Activated naive CD4-positive, alpha-beta T cell treated with Interleukin-2 at 50 U/mL for 16 hours (primary cell): Measurements from ENCODE around the gene PIN1.
A peak's percentile ranks its signal among the peaks of the same experiment; 100 is the strongest.
"Not testable (repeated sequence)": the region's sequence is repeated elsewhere in the genome, so short reads cannot be mapped to it uniquely, and the experiment has no call there.

Experiments used
- DNase-seq: peaks from one replicate; pipeline ENCODE4 v3.0.0-alpha.2; 2020

The PIN1 gene

DNA sequence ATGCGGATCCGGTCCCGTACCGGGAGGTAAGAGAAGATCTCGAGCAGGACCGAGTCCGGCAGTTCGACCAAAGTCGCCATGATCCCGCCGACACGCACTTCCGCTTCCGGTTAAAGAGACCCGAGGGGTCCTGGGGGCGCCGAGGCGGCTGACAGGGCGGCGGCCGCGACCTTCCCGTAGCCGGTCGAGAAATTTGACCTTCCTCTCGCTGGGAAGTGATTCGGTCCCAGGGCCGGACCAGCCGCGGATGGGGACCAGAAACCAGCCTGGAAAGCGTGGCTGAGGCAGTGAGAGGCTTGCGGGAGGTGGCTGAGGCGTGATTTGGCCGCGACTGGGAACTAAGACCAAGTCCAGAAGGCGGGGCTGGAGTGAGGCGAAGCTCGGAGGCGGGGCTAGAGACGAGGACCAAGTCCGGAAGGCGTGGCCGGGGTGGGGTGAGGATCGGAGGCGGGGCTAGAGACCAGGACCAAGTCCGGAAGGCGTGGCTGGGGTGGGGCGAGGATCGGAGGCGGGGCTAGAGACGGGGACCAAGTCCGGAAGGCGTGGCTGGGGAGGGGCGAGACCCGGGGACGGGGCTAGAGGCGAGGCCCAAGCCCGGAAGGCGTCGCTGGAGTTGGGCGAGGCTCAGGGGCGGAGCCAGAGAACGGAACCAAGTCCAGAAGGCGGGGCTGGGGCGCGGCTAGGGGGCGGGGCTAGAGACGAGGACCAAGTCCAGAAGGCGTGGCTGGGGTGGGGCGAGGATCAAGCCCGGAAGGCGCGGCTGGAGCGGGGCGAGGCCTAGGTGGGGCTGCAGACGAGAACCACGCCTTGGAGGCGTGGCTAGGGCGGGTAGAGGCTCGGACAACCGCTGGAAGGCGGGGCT lies 16.2 kb upstream of the PIN1 start, which contains the start of gene FBXL12:
TSS of gene FBXL12 (minus strand) at position 346 of the 862 bp plus-strand sequence. CDS start at position 80, 266 bp downstream.
- DNase-seq, result peak; percentile 100

DNA sequence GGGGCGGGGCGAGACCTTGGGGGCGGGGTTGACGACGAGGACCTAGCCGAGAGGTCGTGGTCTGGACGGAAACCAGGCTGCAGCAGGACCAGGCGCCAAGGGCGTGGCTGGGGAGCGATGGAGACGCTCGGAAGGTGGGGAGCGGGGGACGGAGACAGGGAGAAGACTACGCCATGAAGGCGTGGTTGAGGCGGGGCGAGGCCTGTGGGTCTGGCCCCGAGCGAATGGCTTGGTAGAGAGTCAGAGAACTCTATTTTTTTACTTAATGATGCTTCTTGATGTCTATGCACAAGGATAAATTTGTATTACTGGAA lies 15.6 kb upstream of the PIN1 start:
- no peak for DNase-seq

DNA sequence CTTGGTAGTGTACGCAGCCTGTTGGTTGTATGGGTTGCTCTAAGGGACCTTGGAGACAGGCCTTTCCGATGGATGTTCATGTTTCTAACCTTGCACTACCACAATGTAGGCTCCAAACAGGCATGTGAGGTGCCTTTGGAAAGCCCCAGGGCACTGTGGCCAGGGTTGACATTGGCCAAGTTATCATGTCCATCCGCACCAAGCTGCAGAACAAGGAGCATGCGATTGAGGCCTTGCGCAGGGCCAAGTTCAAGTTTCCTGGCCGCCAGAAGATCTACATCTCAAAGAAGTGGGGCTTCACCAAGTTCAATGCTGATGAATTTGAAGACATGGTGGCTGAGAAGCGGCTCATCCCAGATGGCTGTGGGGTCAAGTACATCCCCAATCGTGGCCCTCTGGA lies 15.1 kb upstream of the PIN1 start:
- DNase-seq, result not testable (repeated sequence)

DNA sequence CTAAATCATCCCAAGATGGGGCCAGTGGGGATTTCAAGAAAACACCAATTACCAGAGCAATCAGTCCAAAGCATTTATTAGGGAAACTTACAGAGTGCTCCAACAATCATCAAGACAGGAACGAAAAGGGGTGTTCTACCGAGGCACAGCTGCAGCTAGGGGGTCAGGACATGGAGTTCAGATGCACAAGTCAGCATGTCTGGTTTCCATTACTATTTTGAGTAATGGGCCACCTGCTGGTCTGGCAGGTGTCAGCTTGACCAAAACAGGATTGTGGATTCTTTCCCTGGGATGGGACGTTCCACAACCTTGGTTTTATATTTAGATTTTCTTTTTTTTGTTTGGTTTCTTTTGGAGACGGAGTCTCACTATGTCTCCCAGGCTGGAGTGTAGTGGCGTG lies 11.3 kb upstream of the PIN1 start:
- no peak for DNase-seq

DNA sequence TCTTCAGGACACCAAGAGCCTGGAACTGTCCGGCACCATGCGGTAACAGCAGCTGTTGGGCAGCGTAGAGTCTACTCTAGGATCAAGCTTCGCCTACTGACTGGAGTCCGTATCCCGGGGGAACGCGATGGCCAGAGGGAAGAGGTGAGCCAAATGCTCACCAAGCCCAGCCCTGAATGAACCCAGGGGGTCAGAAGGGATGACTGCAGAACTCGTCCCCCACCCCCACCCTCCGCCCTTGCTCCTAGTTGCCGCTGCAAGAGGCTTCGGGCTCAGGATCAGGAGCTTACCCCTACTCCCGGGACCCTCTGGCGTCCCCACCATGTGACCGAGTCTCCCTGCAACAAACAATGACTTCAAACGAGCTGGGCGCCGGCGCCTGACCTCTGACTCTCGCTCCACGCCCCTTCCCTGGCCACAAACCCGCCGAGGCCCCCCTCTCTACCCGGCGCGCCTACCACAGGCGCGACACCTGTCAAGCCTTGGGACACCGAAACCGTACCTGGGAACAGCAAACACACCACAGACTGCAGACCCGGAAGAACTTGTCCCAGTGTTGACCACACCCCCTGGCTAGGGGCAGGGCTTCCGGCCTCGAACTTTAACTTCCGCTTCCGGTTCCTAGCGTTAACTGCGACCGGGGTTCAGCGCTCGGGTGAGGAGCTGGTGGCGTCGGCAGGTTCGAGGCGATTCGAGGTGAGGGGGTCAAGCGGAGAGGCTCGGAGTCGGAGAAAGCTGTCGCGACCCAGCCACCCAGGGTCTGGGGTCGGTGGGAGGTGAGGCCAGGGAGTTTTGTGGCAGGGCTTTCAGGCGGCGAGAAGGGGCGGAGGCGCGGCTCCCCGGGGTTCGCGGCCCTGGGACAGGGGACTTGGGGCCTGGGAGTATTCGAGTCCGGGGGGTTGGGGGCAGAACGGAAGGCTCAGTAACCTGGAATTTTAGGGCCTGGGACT lies 7.6 kb upstream of the PIN1 start, which contains the start of gene UBL5:
TSS of gene UBL5 (plus strand) at position 630 of the 950 bp plus-strand sequence. CDS start 420 bp downstream, outside the sequence.
- peak; percentile 91 for DNase-seq

DNA sequence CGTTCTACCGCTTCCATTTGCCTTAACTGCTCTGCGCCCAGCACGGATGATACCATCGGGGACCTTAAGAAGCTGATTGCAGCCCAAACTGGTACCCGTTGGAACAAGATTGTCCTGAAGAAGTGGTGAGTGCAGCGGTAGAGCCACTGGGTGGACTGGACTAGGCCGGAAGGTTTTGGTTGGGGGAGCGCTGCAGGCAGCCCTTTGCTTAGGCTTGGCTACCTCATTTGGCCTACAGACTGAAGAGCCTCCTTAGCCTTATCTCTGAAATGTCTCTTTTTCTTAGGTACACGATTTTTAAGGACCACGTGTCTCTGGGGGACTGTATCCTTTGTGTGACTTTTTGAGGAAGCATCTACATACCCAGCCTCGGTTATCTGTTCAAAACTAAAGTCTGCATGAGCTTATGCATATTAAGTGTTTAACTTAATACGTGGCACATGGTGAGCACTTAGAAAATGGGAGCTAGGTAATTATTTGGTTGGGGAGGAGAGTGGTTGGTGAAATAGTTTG lies 6.5 kb upstream of the PIN1 start:
- no peak for DNase-seq

DNA sequence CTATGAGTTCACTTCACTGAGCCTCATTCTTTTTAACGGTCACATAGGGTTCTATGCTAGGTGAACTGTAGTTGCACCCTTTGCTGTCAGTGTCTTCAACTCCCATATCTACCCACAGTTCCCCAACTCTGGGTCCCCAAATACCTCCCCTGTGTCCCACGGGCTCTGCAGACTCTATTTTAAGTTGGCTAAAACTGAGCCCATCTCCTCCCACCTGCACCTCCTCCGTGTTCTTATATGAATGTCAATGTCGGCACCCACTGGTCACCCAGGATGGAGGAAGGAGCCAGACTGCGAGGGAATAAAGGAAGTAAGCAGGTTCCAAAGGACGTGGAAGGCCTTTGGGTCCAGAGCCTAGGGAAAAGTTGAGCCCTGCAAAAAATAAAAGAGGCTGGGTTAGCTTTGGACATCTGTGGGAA lies 802 bp upstream of the PIN1 start:
- no peak for DNase-seq

DNA sequence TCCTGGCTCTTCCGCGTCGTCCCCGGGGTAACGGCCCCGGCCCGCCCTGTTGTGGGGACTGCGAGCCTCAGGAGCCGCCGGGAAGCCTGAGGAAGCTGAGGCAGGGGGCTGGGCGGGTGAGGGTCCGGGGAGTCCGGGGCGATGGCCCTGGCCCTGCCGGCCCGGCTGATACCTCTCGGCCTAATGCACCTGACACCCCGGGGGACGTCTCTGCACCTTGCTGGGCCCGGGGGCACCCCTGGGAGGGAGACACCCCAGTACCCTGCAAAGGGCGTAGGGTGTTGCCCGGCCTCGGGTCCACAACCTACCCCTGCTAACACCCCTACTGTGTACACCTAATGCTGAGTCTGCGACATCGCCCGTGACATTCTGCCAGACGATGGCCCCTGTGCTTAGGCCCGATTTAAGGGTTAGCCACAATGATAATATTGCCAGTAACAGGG lies 410 bp downstream of the PIN1 start:
- no peak for DNase-seq

DNA sequence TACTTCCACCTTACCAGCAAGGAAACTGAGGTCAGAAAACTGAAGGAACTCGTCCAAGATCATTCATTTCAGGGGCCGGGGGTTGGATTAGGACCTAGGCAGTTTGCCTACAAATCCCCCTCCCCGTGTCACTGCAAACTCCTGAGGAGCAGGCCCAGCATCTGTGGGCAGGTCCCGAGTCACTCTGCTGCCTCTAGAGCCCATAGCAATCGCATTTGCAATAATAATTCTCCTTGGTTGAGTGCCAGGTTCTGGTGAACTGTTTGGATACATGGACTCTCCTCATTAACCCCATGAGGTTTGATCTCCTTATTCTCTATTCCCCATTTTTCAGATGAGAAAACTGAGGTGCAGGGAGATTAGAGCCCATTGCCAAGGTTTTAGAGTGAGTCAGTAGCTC lies 903 bp downstream of the PIN1 start:
- DNase-seq, result no peak

DNA sequence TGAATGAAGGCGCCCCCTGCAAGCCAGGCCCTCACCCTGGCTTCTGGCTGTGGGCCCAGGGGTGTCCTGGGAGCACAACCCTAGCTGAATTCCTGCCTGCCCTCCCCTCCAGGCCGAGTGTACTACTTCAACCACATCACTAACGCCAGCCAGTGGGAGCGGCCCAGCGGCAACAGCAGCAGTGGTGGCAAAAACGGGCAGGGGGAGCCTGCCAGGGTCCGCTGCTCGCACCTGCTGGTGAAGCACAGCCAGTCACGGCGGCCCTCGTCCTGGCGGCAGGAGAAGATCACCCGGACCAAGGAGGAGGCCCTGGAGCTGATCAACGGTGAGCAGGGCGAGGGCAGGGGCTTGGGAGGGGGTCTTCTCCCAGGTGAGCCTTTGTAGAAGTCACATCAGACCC lies 3.2 kb downstream of the PIN1 start:
- DNase-seq, result no peak

DNA sequence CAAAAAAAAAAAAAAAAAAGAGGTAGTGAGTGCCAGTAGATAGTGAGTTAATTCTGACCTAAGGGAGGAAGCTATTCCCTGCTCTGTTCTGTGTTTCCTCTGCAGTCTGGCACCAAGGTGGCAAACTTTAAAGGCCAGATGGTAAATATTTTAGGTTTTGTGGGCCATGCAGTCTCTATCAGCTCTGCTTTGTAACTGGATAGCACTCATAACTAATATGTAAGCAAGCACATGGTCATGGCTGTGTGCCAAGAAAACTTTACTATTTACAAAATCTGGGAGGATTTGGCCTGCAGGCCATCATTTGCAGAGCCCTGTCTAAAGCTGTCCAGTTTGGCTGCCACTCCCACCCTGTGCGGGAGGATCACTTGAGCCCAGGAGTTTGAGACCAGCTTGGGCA lies 4.3 kb downstream of the PIN1 start:
- no peak for DNase-seq

DNA sequence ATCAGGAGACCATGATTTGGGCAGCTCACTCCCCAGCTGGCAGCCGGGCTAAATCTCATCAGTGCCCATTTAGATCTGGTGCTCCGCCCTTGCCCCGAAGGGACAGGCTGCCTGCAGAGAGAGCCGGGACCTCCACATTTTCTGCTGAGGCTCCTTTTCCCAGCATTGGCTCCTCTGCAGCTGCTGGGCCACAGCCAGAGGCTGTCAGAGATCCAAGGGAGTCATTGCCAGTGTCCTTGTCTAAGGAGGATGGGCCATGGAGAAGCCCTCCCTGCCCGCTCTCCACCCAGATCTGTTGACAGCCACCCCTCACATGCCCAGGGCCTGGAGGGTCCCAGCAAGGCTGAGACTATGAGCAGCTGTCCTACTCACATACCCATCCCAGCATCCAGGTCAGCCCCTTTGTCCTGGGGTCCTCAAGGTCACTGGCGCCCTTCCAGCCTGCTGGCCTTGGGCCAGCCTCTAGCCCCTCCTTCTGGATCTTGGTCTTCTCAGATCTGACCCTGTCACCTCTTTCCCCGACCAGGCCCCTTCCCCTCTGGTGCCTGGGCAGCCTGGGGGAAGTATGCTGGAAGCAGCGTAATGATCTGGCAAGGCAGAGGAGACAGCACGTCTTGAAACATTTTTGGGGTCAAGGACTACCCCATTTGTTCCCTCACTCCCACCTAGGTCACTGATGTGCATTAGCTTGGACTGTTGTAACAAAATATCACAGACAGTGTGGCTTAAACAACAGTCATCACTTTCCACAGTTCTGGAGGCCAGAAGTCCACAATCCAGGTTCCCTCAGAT lies 7.9 kb downstream of the PIN1 start:
- no peak for DNase-seq

DNA sequence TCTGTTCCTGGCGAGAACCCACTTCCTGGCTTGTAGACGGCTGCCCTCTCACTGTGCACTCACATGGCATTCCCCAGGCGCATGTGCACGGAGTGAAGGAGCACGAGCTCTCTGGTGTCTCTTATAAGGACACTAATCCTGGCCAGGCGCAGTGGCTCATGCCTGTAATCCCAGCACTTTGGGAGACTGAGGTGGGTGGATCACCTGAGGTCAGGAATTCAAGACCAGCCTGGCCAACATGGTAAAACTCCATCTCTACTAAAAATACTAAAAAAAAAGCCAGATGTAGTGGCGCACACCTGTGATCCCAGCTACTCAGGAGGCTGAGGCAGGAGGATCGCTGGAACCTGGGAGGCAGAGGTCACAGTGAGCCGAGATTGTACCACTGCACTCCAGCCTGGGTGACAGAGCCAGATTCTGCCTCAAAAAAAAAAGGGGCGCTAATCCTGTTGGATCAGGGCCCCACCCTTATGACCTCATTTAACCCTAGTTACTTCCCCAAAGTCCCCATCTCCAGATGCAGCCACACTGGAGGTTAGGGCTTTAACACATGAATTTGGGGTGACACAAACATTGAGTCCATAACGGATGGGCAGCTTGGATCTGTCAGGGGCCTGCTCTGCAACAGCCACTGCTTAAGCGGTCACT lies 8.6 kb downstream of the PIN1 start:
- DNase-seq, result not testable (repeated sequence)

DNA sequence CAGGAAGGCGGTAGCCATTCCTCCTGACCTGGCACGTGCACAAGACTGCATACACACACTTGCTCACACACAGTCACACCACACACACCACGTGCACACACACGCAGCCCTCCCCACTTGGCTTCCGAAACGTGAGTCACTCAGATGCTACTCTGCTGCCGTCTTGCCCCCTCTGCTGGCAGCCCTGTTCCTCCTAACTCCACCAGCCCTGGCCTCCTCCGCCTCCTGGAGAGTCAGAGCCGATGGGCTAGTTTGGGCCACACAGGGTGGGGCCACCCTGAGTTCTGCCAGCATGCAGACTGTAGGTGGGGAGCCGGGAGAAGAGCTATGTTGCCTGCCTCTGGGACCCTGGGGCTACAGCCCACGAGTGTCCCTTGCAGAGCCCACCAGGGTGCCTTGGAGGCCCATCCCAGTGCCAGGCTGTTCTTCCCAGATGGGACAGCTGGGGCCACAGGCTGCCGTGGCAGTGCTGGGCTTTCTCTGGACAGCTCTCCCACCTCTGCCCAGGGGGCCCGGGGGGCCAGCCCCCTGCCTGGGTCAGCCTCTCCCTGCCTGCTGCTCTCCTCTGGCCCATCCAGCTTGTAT lies 12.1 kb downstream of the PIN1 start:
- DNase-seq, result peak; percentile 53

DNA sequence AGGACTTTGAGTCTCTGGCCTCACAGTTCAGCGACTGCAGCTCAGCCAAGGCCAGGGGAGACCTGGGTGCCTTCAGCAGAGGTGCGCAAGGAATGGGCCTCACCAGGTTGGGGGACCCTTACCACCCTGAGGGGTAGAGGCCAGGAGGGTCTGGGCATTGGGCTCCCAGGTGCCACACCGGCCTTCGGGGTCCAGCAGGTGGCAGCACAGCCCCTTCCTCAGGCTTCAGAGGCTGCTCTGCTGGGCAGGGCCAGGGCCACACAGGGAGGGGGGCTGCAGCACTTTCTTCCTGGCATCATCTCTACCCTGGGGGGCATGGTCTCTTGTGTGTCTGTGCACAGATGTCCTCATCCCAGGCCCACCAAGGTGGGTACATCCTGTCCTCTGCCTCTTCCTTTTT lies 12.9 kb downstream of the PIN1 start:
- DNase-seq, result peak; percentile 20

DNA sequence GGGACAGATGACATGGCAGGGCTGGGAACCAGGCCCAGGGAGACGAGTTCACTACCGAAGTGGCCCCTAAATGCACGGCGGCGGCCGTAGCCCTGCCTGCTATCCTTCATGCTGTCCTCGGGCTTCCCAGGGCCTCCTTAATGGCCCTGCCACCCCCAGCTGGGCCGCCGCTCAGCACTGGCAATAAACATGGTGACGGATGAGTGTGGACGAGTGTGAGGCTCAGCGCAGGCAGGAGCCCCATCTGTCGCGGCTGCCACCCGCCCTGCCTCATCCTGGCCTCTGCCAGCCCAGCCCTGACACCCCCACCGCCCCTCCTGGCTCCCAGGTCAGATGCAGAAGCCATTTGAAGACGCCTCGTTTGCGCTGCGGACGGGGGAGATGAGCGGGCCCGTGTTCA lies 13.6 kb downstream of the PIN1 start:
- no peak for DNase-seq

DNA sequence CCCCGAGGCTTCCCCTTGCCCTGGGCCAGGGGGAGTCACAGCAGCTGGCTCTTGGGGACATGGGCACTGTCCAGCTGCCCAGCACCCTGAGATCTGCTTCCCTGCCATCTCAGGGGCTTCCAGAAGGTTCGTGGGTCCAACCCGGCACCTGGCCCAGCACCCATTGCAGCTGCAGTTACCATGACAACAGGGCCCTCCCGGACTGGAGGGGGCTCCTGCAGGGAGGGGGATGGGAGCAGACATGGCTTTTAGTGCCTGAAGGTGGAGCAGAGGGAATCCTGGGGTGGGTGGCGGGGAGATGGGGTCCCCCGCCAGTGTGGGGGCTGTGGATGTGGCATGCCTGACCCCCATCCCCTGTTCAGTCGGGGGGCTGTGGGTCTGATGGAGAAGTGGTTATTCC lies 14.7 kb downstream of the PIN1 start:
- DNase-seq, result no peak

DNA sequence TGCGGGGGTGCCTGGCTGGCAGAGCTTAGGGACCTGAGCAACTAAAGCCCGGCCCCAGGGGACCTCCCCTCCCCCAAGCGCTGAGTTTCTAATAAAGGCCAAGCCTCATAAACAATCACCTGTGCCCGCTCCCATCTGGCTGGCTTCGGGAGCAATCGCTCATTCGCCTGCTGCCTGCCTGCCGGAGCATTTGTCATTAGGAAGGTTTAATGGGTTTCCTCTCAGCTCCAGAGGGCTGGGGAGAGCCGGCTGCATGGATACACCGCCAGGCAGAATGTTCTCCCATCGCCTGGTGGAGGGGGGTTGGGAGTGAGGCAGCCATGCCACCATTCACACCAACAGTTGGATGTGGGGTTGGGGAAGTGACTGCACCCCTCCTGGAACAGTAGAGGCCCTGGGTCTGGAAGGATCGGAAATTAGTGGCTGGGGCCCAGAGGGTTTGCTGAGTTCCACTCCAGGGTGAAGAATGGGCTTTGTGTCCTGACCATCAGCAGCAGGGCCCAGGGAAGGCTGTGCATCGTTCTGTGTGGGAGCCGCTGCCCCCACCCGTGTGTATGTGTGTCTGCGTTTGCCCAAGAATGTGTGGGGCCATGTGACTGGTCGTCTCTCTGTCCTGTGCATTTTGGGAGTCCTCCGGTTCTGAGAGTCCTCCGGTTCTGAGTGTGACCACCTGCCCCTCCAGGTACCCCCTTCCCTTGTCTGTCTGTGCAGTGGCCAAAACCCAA lies 15.3 kb downstream of the PIN1 start:
- no peak for DNase-seq

DNA sequence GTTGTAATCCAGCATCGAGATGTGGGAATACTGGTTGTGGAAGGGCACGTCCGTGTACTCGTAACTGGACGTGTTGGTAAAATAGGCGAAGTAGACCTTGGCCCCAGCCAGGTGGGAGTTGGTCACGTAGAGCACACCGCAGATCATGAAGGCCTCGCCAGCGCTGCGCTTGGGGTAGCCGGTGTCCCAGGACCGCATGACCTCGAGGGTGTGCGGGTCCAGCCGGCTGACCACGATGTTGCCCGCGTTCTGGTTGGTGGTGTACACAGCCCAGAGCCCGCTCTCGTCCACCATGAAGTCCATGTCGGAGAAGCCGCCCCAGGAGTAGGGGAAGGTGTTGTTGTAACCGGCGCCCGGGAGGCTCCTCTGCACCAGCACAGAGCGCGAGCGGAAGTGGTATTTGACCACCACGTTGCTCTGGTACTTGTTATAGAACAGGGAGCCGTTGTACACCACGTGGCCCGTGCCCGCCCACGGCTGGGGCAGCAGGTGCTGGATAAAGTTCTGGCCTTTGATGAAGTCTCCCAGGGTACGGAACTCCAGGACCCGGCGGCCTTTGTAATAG lies 19.2 kb downstream of the PIN1 start:
- no peak for DNase-seq

DNA sequence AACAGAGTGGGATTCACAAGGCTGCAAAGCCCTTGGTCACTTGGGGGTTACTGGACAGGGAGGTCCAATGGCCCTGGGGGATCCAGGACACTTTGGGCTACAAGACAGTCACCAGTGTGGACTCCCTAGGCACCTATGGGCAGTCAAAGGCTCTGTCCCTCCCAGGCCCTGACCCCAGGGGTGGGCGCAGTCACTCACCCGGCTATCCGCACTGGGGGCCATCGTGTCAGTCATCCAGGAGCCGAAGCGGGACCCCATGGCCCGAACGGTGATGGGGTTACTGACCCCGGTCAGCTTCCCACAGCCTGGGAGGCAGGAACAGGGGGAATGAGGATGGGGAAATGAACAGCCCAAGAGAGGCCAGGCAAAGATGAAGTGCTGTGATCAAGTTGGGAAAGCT lies 21.5 kb downstream of the PIN1 start:
- no peak for DNase-seq
